Pancreas (tissue), 10 donors: ENCODE results near the gene AMOTL1. TPM values are rescaled to one million over a fixed set of nuclear protein-coding genes. Genes with fewer than 3 reads are reported as not detected.

ENCODE experiments used
- ATAC-seq, 4 donors: fragments of 200-7000 bp; cut with Tn5 transposase; one replicate each; pipeline versions ENCODE4 v1.8.0 to v1.9.1; 2020; ENCODE audit warnings: mild to moderate bottlenecking in 4 of 4, moderate library complexity in 4 of 4
- DNase-seq, 6 donors: peaks; one replicate each; pipeline ENCODE4 v3.0.0-alpha.2; 2020
- FAIRE-seq: peaks from 2 replicates; lab custom pipeline; 2012; peaks lifted over from hg19 to GRCh38; lab: Jason Lieb, UNC
- H3K27ac ChIP-seq, 4 donors: fragments of 200-600 bp; sonication (generic); 1 replicate in 3 of 4; 2 replicates in 1 of 4; pipeline versions ENCODE4 v1.5.0 to v1.8.0; 2020
- H3K27me3 ChIP-seq, 4 donors: fragments of 200-600 bp; one replicate each; pipeline ENCODE4 v1.8.0; 2021
- H3K36me3 ChIP-seq, 3 donors: fragments of 200-600 bp; sonication (generic) in 1 of 3; one replicate each; pipeline versions ENCODE4 v1.5.0 to v1.8.0; 2020 to 2021
- H3K4me1 ChIP-seq, 3 donors: fragments of 200-600 bp; one replicate each; pipeline ENCODE4 v1.8.0; 2021
- H3K4me3 ChIP-seq, 4 donors: fragments of 200-600 bp; sonication (generic) in 2 of 4; one replicate each; pipeline versions ENCODE4 v1.5.0 to v1.8.0; 2020 to 2021
- H3K9me3 ChIP-seq, 4 donors: fragments of 200-600 bp; one replicate each; pipeline ENCODE4 v1.8.0; 2021
- CTCF ChIP-seq, 4 donors: fragments of 200-600 bp; sonication (generic) in 3 of 4; IDR thresholded peaks; one replicate each; pipeline versions ENCODE4 v1.5.0 to v1.8.0; 2021; ENCODE audit warnings: antibody characterized with exemption in 4 of 4
- WGBS, 2 donors: extraction: QIAGEN DNeasy Blood & Tissue Kit; methylation state at CpG; one replicate each; pipeline ENCODE4 v1.1.7; 2013; 5-methylcytosine and 5-hydroxymethylcytosine counted together
- intact Hi-C, 3 donors: fragments of 100-400 bp; cut with DNase I; formaldehyde crosslinking; loops; one replicate each; pipeline versions ENCODE4 v1.11.1 to v1.14.2; 2022
- polyA plus RNA-seq, 2 donors: library from polyadenylated mRNA; stranded (reverse); fragments of 200-250 nt; gene quantifications; one replicate each; pipeline ENCODE4 v1.2.3, GENCODE V29; 2013
- total RNA-seq, 6 donors: library from RNA; stranded (reverse); fragmentation: NEBNext Ultra II Directional in 4 of 6; extraction: Animal tissue kit (Norgen Biotek cat#: 25700) in 4 of 6; gene quantifications; one replicate each; pipeline versions ENCODE4 v1.2.1 to v1.2.4, GENCODE V29; 2021 to 2023
- donor health status: healthy with polysubstance abuse.
- donor health status: DM: no; HTN: no; CAD: no; lungs with moderate emphysema.
- donor health status: DM: no; HTN: no; CAD: no.
- donor health status: control.
- donor health status: control.
- donor health status: Bipolar disorder and iron deficiency.
- donor health status: DM: yes; HTN: yes; CAD: no.
- donor health status: DM: no; HTN: no; CAD: no.
- donor health status: DM: no; HTN: no; CAD: no.
- donor health status: DM: yes; HTN: yes; CAD: no.

Gene AMOTL1
- total and polyA plus RNA-seq, 8 donors, result 3.5 to 30.2 (median 18.4) TPM

- DNase-seq (no peak), ATAC-seq (no peak), FAIRE-seq (no peak)
- no peaks in the 10 kb centered on the region for H3K4me1 ChIP-seq
- H3K36me3 ChIP-seq, result no peaks in the 10 kb centered on the region
- H3K4me3 ChIP-seq, result no peak overlapping the region
- intact Hi-C loops, result no loop called here
- no peak for TF ChIP-seq CTCF (IDR thresholded peaks at IDR 0.05)
- H3K27me3 ChIP-seq, result no peaks in the 10 kb centered on the region
- no peaks in the 10 kb centered on the region for H3K9me3 ChIP-seq
- H3K27ac ChIP-seq, result no peak overlapping the region
Measured at GRCh38 chr11:94920311-94920710, 152.2 kb downstream of the AMOTL1 start.

GRCh38 chr11:94922321-94923003 is 154.3 kb downstream of the AMOTL1 start:
- ATAC-seq (peak in 2 of 4 donors; percentile 17 to 63), DNase-seq (no peak), FAIRE-seq (no peak)
- Histone ChIP-seq H3K27ac (no peak overlapping the region), H3K9me3 (no peaks in the 10 kb centered on the region), H3K4me1 (peaks cover 0 to 9% (median 0%) of the 10 kb centered on the region in 3 donors), H3K36me3 (no peaks in the 10 kb centered on the region), H3K27me3 (no peaks in the 10 kb centered on the region), H3K4me3 (no peak overlapping the region)
- 61 to 67% methylated on average over 5 of the region's 5 CpGs for WGBS, 2 donors
- intact Hi-C loops, result no loop called here
- TF ChIP-seq CTCF (IDR thresholded peaks at IDR 0.05), result no peak

- no peak overlapping the region for H3K4me3 ChIP-seq
- no peaks in the 10 kb centered on the region for H3K36me3 ChIP-seq
- H3K9me3 ChIP-seq, result no peaks in the 10 kb centered on the region
- intact Hi-C loops, result no loop called here
- ATAC-seq (no peak), DNase-seq (no peak), FAIRE-seq (no peak)
- no peak for TF ChIP-seq CTCF (IDR thresholded peaks at IDR 0.05)
- H3K27ac ChIP-seq, result no peak overlapping the region
- 93 to 95% methylated on average over 2 of the region's 2 CpGs for WGBS, 2 donors
- H3K4me1 ChIP-seq, result peaks cover 0 to 9% (median 0%) of the 10 kb centered on the region in 3 donors
- H3K27me3 ChIP-seq, result no peaks in the 10 kb centered on the region
Measured at GRCh38 chr11:94923004-94923334, 154.8 kb downstream of the AMOTL1 start.

DNA sequence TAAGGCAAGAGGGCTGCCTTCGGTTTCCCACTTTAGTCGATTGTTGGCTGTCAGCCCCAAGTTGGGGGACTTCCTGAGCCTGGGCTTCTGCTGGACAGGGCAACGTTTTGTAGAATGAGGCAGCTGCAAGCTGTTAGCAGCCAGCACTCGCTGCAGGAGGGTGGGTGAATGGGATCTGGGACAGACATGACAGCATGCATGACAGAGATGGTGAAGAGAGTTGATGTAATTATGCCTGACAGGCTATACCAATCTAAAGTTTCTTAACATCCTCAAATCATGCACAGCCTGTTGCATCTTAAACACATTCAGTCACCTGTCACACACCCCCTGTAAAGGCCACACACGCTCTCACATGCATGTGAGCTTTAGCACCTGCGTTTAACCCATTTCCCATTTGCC is 156.0 kb downstream of the AMOTL1 start:
- 69 to 77% methylated on average over 6 of the region's 6 CpGs for WGBS, 2 donors
- intact Hi-C loops, result no loop called here
- Histone ChIP-seq H3K36me3 (no peaks in the 10 kb centered on the region), H3K27ac (no peak overlapping the region), H3K4me3 (no peak overlapping the region), H3K27me3 (no peaks in the 10 kb centered on the region), H3K4me1 (peaks cover 0 to 9% (median 0%) of the 10 kb centered on the region in 3 donors), H3K9me3 (no peaks in the 10 kb centered on the region)
- no peak for FAIRE-seq
- no peak for ATAC-seq
- no peak for DNase-seq
- no peak for TF ChIP-seq CTCF (IDR thresholded peaks at IDR 0.05)

- FAIRE-seq, result no peak
- H3K9me3 ChIP-seq, result no peaks in the 10 kb centered on the region
- no peak for ATAC-seq
- no peak for TF ChIP-seq CTCF (IDR thresholded peaks at IDR 0.05)
- intact Hi-C loops, result no loop called here
- H3K4me3 ChIP-seq, result no peak overlapping the region
- H3K36me3 ChIP-seq, result no peaks in the 10 kb centered on the region
- DNase-seq, result no peak
- 69 to 78% methylated on average over 5 of the region's 5 CpGs for WGBS, 2 donors
- no peaks in the 10 kb centered on the region for H3K27me3 ChIP-seq
- no peak overlapping the region for H3K27ac ChIP-seq
- H3K4me1 ChIP-seq, result peaks cover 0 to 9% (median 0%) of the 10 kb centered on the region in 3 donors
Measured at GRCh38 chr11:94924612-94925011, 156.5 kb downstream of the AMOTL1 start.
